NCI-H748 (cell line): Measurements from ENCODE around the gene MCAM.
A peak's percentile ranks its signal among the peaks of the same experiment; 100 is the strongest.

Experiments
- DNase-seq: peaks from one replicate; lab custom pipeline; 2025; ENCODE audit not compliant: unreplicated experiment; lab: John Stamatoyannopoulos, UW

Gene MCAM

DNA sequence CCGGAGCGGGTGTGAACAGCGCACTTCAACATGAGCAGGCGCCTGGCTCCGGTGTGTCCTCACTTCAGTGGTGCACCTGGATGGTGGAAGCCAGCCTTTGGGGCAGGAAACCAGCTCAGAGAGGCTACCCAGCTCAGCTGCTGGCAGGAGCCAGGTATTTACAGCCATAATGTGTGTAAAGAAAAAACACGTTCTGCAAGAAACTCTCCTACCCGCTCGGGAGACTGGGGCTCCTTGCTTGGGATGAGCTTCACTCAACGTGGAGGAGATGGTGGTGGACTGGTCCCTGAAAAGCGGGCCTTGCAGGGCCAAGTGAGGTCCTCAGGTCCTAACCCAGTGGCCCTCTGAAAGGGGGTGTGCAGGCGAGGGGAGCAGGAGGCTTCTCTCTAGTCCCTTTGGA lies 7.5 kb downstream of the MCAM start:
- DNase-seq, result no peak

GRCh38 chr11:119307974-119308373 lies 9.0 kb downstream of the MCAM start:
- DNase-seq, result no peak

DNA sequence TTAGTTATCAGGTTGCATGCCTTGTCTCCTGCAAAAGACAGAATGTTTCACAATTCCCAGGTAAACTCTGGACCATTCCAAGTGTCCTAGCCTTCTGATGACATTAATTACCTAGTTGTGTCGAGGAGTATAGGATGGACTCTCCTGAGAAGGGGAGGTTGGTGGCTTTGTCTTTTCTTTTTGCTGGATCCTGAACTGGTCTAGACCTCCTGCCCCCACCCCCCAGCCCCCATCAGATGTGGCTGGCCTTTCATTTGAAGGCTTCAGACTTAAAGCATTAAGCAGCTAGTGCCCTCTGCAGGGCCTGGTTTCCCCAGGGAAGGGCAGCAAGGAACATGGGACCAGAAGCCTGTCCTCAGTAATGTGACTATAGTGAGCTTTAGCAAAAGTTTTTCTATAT lies 9.7 kb downstream of the MCAM start:
- no peak for DNase-seq

- DNase-seq, result no peak
Observed at GRCh38 chr11:119306373-119306890, 10.5 kb downstream of the MCAM start.

DNA sequence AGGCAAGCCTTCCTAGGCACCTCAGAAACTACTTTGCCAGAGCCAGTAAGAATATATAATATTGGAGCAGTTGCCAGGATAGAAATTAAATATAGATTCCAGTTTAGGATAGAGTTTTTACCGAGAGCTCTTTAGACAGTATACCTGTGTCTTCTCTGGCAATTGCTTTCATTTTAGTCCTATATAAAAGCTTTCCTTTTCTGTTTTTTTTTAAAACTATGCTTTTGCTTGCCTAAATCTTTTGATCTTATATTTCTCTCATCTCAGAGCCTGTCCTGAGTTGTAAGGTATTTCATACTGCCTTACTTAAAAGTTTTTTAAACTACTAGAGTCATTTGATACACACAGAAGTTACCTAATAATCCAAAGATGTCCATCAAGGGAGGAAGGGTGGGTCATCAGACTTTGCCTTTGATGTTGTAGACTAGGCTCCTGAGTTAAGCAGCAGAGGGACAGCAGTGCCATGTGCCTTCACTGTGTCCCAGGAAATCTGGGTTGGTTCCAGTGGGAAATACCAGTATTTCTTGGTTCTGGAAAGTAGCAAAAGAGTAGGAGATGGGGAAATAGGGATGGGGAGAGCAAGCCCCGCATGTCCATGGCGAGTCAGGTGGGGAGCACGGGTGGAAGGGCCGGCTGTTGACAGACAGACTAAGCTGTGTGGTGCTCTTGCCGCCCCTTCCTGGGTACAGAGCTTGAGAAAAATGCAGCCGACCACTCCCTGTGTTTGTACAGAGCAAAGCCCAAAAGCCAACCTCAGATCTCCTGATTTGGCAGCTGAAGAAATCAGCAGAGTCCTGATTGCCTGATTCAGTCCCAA lies 11.2 kb downstream of the MCAM start:
- DNase-seq, result no peak

DNA sequence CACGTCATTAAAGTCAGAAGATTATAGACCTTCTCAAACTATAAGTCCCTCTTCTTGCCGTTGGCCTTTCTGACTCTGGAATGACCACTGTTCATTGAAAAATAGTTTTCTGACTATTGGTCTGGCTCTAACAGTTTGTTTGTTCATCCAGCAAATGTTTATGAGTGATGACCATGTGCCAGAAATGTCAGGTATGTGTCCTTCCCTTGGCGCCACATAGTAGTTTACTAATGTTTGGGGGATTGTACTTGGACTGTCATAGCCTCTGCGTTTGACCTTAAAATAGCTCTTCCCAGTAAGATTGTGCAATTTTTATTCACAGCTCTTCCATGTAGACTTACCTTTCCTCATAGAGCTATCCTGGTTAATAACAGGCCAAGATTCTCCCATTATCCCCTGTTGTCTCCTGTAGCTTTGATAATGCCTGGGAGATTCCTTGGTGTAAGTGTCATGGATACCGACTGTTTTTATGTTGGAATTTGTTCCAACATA lies 13.7 kb downstream of the MCAM start:
- DNase-seq, result no peak

GRCh38 chr11:119300198-119300964 lies 16.5 kb downstream of the MCAM start:
- DNase-seq, result no peak

DNA sequence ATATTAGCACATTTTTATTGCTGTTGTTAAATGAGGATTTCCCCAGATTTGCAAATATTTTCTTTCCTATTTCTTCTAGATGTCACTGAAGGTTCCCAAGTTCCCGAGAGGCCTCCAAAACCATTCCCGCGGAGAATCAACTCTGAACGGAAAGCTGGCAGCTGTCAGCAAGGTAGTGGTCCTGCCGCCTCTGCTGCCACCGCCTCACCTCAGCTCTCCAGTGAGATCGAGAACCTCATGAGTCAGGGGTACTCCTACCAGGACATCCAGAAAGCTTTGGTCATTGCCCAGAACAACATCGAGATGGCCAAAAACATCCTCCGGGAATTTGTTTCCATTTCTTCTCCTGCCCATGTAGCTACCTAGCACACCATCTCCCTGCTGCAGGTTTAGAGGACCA lies 17.5 kb downstream of the MCAM start:
- no peak for DNase-seq

- no peak for DNase-seq
Observed at GRCh38 chr11:119298726-119299125, 18.2 kb downstream of the MCAM start.

DNA sequence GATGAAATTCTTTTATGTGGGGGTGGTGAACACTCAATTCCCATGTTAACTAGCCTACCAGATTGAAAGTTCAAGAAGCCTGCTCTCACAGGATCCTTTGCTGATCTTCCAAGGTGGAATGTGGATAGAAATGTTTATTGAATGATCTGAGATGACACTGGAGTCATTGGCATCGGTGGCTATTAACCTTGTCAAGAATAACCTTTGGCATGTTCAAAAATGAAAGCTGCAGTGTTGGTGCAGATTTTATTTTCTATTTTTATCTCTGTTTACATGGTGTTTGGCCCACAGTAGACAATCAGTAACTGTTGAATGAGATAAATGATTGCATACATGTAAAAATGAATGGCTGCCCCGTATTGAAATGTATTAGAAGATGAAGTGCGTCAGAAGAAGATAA lies 19.0 kb downstream of the MCAM start:
- DNase-seq, result no peak

DNA sequence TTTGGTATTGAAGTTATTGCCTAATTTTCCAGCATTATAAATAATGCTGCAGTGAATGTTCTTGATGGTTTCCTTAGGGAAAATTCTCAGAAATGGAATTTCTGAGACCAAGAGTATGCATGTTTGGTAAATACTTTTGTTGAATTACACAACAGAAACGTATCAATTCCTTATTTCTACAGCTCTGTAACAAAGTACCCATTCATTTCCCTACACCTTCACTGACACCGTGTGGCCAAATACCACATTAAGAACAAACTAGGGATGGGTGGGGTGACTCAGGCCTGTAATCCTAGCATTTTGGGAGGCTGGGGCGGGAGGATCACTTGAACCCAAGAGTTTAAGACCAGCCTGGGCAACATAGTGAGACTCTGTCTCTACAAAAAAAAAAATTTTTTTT lies 21.8 kb downstream of the MCAM start:
- DNase-seq, result no peak

- DNase-seq, result no peak
Observed at GRCh38 chr11:119293461-119293860, 23.5 kb downstream of the MCAM start.

DNA sequence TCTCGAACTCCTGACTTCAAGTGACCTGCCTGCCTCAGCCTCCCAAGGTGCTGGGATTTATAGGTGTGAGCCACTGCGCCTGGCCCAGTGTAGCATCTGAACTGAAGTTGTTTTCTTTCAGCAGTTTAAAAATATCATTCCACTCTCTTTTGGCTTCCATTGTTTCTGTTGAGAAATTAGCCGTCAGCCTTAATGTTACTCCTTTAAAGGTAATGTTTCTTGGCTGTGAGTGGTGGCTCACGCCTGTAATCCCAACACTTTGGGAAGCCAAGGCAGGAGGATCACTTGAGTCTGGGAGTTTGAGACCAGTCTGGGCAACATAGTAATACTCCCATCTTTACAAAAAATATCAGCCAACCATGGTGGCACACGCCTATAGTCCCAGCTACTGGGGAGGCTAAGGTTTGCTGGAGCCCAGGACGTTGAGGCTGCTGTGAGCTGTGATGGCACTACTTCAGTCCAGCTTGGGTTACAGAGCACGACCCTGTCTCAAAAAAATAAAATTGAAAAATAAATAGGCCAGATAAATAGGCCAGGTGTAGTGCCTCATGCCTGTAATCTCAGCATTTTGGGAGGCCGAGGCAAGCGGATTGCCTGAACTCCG lies 25.9 kb downstream of the MCAM start:
- no peak for DNase-seq

GRCh38 chr11:119288219-119288618 lies 28.7 kb downstream of the MCAM start:
- no peak for DNase-seq

GRCh38 chr11:119285431-119285830 lies 31.5 kb downstream of the MCAM start:
- no peak for DNase-seq

GRCh38 chr11:119284344-119285157 lies 32.4 kb downstream of the MCAM start:
- peak; percentile 0 for DNase-seq

DNA sequence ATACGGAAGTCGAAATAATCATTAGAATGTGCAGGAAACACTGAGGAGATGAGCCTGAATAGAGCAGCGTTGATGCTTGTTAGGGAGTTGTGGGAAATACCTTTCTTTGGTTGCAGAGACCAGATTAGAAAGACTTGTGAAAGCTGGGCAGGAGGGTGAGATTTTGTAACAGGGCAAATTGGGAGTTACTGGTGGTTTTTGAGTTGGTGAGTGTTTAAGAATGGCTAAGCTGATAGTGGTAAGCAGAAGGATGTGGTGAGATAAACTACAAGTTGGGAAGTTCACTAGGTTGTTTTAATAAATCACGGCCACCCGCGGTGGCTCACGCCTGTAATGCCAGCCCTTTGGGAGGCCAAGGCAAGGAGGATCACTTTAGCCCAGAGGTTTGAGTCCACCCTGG lies 34.4 kb downstream of the MCAM start:
- no peak for DNase-seq

DNA sequence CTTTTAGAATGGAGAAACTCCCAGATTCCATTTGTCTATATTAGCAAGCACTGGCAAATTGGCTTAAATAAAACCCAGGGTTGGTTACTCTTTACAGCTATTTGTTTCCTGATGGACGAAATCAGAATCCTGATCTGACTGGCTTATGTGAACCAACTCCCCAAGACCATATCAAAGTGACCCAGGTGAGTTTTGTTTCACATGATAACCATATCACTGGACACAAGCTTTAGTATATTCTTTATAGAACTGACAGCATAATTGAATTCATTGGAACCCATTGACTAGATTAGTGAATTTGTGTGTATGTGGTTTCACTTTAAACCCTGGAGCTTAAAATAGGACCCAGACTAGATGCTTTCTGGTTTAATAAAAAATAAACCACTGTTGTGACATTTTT lies 39.3 kb downstream of the MCAM start:
- no peak for DNase-seq

DNA sequence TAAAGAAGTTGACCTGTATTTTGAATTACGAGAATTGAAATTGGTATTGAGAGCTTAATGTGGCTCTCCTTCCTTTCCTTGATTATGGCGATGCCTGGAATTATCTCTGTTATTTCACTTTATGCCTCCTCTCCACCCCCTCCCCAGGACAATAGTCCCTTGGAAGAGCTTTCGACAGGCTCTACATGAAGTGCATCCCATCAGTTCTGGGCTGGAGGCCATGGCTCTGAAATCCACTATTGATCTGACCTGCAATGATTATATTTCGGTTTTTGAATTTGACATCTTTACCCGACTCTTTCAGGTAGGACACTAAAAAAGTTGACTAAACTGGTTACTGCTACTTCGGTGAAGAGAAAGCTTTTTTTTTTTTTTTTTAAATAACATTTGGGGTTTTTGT lies 43.2 kb downstream of the MCAM start:
- no peak for DNase-seq

DNA sequence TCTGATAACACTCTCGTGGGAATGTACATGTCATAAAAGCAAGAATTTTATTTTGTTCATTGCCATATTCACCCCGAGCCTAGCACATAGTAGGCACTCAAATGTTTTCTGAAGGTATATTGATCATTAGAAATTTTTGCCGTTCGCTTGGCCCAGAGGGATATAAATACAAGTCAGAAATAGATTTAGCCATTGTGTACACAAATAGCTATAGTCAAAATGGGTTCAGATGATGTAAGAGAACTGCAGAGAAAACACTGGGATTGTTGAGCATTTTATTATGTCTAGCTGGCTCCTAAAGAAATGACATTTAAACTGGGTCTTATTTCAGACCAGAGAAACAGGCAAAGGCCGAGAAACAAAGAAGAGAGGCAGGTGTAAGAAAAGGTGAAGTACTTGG lies 49.3 kb downstream of the MCAM start:
- DNase-seq, result no peak
